Motor neuron (in vitro differentiated cells): Measurements from ENCODE around the gene CELF2. TPM values are rescaled to one million over a fixed set of nuclear protein-coding genes. Genes with fewer than 3 reads are reported as not detected.

Source experiments
- ATAC-seq, 8 experiments: fragments of 200-7000 bp; cut with Tn5 transposase; replicated peaks in 6 of 8; 2 replicates each; pipeline ENCODE4 v1.8.0; 2021; ENCODE audit warnings: mild to moderate bottlenecking in 8 of 8, moderate library complexity in 8 of 8
- H3K27ac ChIP-seq, 2 donors: fragments of 250-450 bp; sonication (Bioruptor Pico); 2 replicates each; pipeline ENCODE4 v1.9.0; 2021; ENCODE audit warnings: antibody characterized with exemption in 2 of 2, mild to moderate bottlenecking in 2 of 2, moderate library complexity in 1 of 2
- H3K4me1 ChIP-seq, 2 donors: fragments of 250-450 bp; sonication (Bioruptor Pico); replicated peaks in 1 of 2; 2 replicates each; pipeline ENCODE4 v1.6.1; 2021; ENCODE audit warnings: antibody characterized with exemption in 2 of 2, mild to moderate bottlenecking in 2 of 2, moderate library complexity in 1 of 2
- H3K4me3 ChIP-seq, 5 donors: fragments of 250-450 bp; sonication (Bioruptor Pico); 2 replicates each; pipeline ENCODE4 v1.9.0; 2021; ENCODE audit warnings: antibody characterized with exemption in 5 of 5, mild to moderate bottlenecking in 5 of 5, moderate library complexity in 4 of 5
- WGBS, 10 experiments: fragments of 450-650 bp; shearing (Covaris generic); methylation state at CpG; one replicate each; pipeline ENCODE4 v1.0.0; 2022; 5-methylcytosine and 5-hydroxymethylcytosine counted together
- in situ Hi-C, 9 experiments: fragments of 400-800 bp; cut with MboI; loops; one replicate each; pipeline ENCODE4 v1.15.0; 2021; ENCODE audit warnings: low sequenced_read_pairs in 9 of 9, low pct_unique_long_range_greater_than_20kb in 2 of 9; ENCODE audit not compliant: unreplicated experiment in 9 of 9
- total RNA-seq, 8 experiments: library from RNA; unstranded; fragments of 300-600 nt; gene quantifications; 2 replicates each; pipeline versions ENCODE4 v1.2.3 to v1.2.4, GENCODE V29; 2022

Gene CELF2
- total RNA-seq, 8 experiments from 2014 or later = 10.4 to 60.9 (median 15.6) TPM

DNA sequence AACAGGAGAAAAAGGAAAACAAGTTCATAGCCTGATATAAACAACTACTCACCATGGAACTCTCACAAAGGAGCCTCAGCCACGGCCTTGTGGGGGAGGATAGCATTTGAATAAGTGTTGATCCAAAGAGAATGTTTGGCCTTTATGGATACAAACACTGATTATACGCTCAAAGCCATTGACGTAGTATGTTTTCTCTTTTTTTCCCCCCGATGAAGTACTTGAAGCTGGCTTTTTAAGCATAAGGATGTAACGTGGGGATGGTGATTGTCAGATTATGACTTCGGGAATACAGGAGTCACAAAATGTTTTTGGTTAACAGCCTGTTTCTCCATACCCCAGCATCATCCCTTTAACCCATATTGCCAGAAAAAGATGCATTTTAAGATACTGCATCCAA is 39.8 kb downstream of the CELF2 start:
- peaks cover 5 to 10% of the 10 kb centered on the region in 2 donors for H3K4me1 ChIP-seq
- in situ Hi-C loops = no loop called here
- no peak for ATAC-seq
- no peak overlapping the region for H3K4me3 ChIP-seq
- no peak overlapping the region for H3K27ac ChIP-seq
- WGBS, 10 experiments = 29 to 95% (median 82%) methylated on average over 2 to 6 of the region's 6 CpGs

DNA sequence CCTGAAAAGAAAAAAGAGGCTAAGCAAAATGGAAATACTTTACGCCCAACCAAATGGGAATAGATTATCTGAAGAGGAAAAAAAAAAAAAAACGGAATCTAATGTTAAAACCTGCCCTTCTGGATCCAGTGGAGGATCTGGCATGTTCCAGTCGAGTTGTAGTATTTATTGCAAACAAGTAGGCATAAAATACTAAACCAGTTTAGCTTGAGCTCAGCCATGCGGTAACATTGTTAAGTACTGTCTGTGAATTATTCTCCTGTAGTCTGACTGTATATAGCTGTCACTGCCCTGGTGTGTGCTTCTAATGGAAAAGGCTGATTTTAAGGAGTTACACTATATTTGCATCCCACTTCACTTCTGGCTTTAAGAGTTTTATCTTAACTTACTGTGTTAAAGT is 40.3 kb downstream of the CELF2 start:
- Histone ChIP-seq H3K27ac (no peak overlapping the region), H3K4me1 (peaks cover 5 to 10% of the 10 kb centered on the region in 2 donors), H3K4me3 (no peak overlapping the region)
- 15 to 100% (median 92%) methylated on average over 2 to 4 of the region's 4 CpGs for WGBS, 10 experiments
- in situ Hi-C loops = no loop called here
- ATAC-seq = no peak

- ATAC-seq = peak in 2 of 8 experiments; percentile 55 to 81
- H3K27ac ChIP-seq = no peak overlapping the region
- in situ Hi-C loops = no loop called here
Observed at GRCh38 chr10:11058965-11059364, 41.3 kb downstream of the CELF2 start.

GRCh38 chr10:11063856-11064255 is 46.2 kb downstream of the CELF2 start:
- ATAC-seq = no peak
- H3K4me3 ChIP-seq = no peak overlapping the region
- no peak overlapping the region for H3K27ac ChIP-seq
- H3K4me1 ChIP-seq = no peaks in the 10 kb centered on the region
- in situ Hi-C loops = no loop called here
- 4 to 100% (median 61%) methylated on average over 3 to 5 of the region's 5 CpGs; no CpG with 5 or more reads in 2 of the 10 experiments for WGBS, 10 experiments

More at GRCh38 chr10:11058965-11059364, 41.3 kb downstream of the CELF2 start:
- Histone ChIP-seq H3K4me3 (no peak overlapping the region), H3K4me1 (peaks cover 5 to 10% of the 10 kb centered on the region in 2 donors)
- 39 to 100% (median 80%) methylated on average over 1 to 8 of the region's 8 CpGs; no CpG with 5 or more reads in 3 of the 10 experiments for WGBS, 10 experiments

GRCh38 chr10:11064832-11065231 is 47.2 kb downstream of the CELF2 start:
- WGBS, 10 experiments = 60 to 100% (median 98%) methylated on average over 1 to 4 of the region's 4 CpGs; no CpG with 5 or more reads in 4 of the 10 experiments
- ATAC-seq = no peak
- in situ Hi-C loops = no loop called here
- Histone ChIP-seq H3K4me3 (no peak overlapping the region), H3K4me1 (no peaks in the 10 kb centered on the region), H3K27ac (no peak overlapping the region)

GRCh38 chr10:11065567-11065966 is 47.9 kb downstream of the CELF2 start:
- WGBS, 10 experiments = 40 to 100% (median 89%) methylated on average over 1 to 4 of the region's 4 CpGs; no CpG with 5 or more reads in 2 of the 10 experiments
- in situ Hi-C loops = no loop called here

DNA sequence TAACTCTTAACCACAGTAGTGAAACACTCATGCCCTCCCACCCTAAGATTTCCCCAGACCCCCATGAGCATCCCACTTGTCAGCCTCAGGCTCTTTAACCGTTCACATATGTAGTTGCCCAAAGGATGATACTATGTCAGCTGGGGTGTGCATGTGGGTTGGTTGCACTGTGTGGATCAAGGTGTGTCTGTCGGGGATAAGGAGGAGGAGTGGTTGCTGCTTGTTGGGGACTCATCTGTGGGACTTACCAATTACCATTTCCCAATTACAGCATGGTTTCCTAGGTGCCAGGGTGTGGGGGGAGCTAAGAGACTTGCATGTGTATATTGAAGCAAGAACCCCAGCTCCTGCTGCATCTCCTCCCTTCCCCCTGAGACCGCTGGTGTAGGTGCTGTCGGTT is 48.8 kb downstream of the CELF2 start:
- ATAC-seq = no peak
- in situ Hi-C loops = no loop called here
- Histone ChIP-seq H3K27ac (no peak overlapping the region), H3K4me1 (no peaks in the 10 kb centered on the region), H3K4me3 (no peak overlapping the region)
- WGBS, 10 experiments = 26 to 100% (median 60%) methylated on average over 1 to 3 of the region's 4 CpGs; no CpG with 5 or more reads in 5 of the 10 experiments

More at GRCh38 chr10:11065567-11065966, 47.9 kb downstream of the CELF2 start:
- no peak overlapping the region for H3K4me3 ChIP-seq
- H3K27ac ChIP-seq = no peak overlapping the region
- no peaks in the 10 kb centered on the region for H3K4me1 ChIP-seq
- ATAC-seq = no peak

GRCh38 chr10:11068861-11069633 is 51.4 kb downstream of the CELF2 start:
- no peak for ATAC-seq
- 0 to 100% (median 88%) methylated on average over 1 to 4 of the region's 4 CpGs for WGBS, 10 experiments
- in situ Hi-C loops = no loop called here
- H3K4me3 ChIP-seq = no peak overlapping the region
- no peak overlapping the region for H3K27ac ChIP-seq
- H3K4me1 ChIP-seq = peaks cover 0 to under 1% of the 10 kb centered on the region in 2 donors

DNA sequence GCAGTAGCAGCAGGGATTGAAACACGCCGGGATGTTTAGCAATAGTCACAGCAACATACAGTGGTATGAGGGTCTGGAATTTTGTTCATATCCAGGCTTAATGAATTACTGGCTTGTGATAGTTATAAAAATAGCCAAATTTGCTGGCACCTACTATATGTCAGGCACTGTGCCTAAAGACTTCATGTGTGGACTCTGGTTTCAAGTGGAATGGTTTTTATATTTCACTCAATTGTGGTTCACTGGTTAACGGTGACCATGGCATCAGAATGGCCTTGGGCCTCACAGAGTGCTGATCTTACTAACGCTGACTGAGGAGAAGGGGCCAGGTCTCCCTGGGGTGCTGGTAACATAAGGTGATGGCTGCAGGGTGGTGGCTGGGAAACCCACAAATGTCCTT is 55.7 kb downstream of the CELF2 start:
- 8 to 100% (median 94%) methylated on average over 1 to 4 of the region's 4 CpGs; no CpG with 5 or more reads in 2 of the 10 experiments for WGBS, 10 experiments
- Histone ChIP-seq H3K4me1 (peaks cover 0 to 16% of the 10 kb centered on the region in 2 donors), H3K27ac (no peak overlapping the region), H3K4me3 (no peak overlapping the region)
- ATAC-seq = peak in 1 of 8 experiments; percentile 22
- in situ Hi-C loops = no loop called here

GRCh38 chr10:11074536-11075267 is 57.0 kb downstream of the CELF2 start:
- 28 to 97% (median 82%) methylated on average over 1 to 4 of the region's 4 CpGs; no CpG with 5 or more reads in 2 of the 10 experiments for WGBS, 10 experiments

GRCh38 chr10:11076221-11076620 is 58.5 kb downstream of the CELF2 start:
- peak in 2 of 8 experiments; percentile 38 to 60 for ATAC-seq
- in situ Hi-C loops = no loop called here
- Histone ChIP-seq H3K27ac (no peak overlapping the region), H3K4me3 (no peak overlapping the region), H3K4me1 (peaks cover 0 to 16% of the 10 kb centered on the region in 2 donors)
- 12 to 100% (median 56%) methylated on average over 1 to 4 of the region's 4 CpGs for WGBS, 10 experiments

More at GRCh38 chr10:11074536-11075267, 57.0 kb downstream of the CELF2 start:
- in situ Hi-C loops = no loop called here
- Histone ChIP-seq H3K27ac (no peak overlapping the region), H3K4me1 (peaks cover 0 to 16% of the 10 kb centered on the region in 2 donors), H3K4me3 (no peak overlapping the region)
- peak in 4 of 8 experiments; percentile 53 to 86 (median 62) for ATAC-seq

DNA sequence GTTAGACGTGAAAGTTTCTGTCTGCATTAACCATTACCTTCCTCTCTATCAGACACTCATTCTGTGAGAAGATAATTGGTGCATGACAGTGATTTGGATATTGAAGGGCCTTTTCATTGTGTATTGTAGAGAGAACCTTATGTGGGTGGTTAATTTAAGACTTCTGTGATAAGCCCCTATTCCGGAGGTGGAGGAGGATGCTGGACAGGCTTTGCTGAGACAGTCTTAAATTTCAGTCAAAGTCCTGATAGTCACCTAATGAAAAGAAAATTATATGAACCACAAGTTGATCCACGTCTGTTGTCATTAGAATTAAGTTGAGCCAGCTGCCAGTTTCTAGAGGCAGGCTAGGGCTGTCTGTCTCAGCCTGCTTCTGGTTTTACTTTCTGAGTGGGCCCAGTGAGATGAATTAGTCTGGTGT is 62.9 kb downstream of the CELF2 start:
- no peak overlapping the region for H3K27ac ChIP-seq
- in situ Hi-C loops = no loop called here
- no peak for ATAC-seq
- peaks cover 6 to 13% of the 10 kb centered on the region in 2 donors for H3K4me1 ChIP-seq
- 20 to 100% (median 83%) methylated on average over 1 to 3 of the region's 3 CpGs; no CpG with 5 or more reads in 1 of the 10 experiments for WGBS, 10 experiments
- H3K4me3 ChIP-seq = no peak overlapping the region

- Histone ChIP-seq H3K4me3 (no peak overlapping the region), H3K27ac (no peak overlapping the region), H3K4me1 (peaks cover 9 to 21% of the 10 kb centered on the region in 2 donors)
- ATAC-seq = no peak
- in situ Hi-C loops = no loop called here
- WGBS, 10 experiments = 0 to 88% (median 49%) methylated on average over 1 to 3 of the region's 3 CpGs; no CpG with 5 or more reads in 1 of the 10 experiments
Observed at GRCh38 chr10:11081408-11081807, 63.7 kb downstream of the CELF2 start.
